ENCODE results near the gene TEX19. TPM values are rescaled to one million over a fixed set of nuclear protein-coding genes. Genes with fewer than 3 reads are reported as not detected.
"Not testable (repeated sequence)": the region's sequence is repeated elsewhere in the genome, so short reads cannot be mapped to it uniquely, and the experiment has no call there.

Gene TEX19
- total and polyA plus RNA-seq, 2 donors, result not detected

DNA sequence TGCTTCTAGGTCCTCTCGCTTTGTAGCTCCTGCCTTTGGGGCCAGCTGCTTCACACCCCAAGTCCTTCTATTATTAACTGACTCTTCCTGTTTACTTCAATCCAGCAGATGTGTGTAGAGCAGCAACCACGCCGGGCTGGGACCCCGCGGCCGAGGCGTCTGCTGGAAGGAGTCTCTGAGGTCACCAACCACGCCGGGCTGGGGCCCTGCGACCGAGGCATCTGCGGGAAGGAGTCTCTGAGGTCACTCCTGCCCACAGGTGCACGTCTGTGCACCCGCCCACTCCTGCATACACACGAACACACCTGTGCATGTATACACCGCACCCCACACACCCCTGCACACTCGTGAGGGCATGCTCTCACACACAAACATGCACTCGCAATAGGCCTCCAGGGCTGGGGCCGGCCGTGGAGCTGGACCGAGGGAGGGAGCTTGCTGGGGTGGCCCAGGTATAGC, 7.8 kb upstream of the TEX19 start:
- WGBS, result 56% methylated on average over 21 of the region's 21 CpGs
- no peak overlapping the region for H3K27ac ChIP-seq (ENCODE audit: low read depth)

DNA sequence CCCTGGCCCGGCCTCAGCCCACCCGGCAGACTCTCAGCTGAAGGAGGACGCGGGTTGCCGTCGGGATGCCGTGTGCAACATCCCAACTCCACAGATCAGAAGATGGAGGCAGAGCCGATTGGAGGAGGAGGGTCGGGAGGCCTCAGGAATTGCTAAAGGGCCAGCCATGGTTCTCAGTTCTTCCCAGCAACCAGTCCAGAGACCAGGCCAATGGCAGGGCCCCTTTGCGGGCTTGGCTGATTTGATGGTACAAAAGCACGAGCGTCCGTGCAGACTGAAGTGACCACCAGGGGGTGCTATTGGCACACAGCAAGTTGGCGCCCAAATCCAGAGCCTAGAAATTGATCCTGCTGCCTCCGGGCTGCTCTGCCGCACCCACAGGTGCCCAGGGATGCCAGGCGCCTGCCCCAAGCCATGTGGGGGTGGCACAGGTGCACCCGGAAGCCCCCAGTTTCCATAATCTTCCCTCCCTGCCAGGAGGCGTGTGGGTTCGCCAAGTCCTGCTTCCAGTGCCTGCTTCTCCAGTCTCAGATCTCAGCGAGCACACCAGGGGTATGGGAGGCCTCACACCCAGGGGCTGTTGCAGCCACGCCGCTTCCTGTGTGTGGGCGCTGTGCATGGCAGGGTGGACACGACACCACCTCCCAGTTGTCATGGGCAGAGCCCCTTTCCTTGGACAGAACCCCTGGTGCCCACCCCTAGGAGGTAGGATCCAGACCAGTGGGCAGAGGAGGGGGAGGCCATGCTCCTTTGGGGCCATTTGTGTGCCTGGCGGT, 7.1 kb upstream of the TEX19 start:
- WGBS, result 35% methylated on average over 26 of the region's 26 CpGs
- H3K4me1 ChIP-seq (ENCODE audit: insufficient read depth), result no peaks in the 10 kb centered on the region
- DNase-seq (ENCODE audit: extremely low spot score), result no peak
- H3K4me3 ChIP-seq (ENCODE audit: low read depth, low read length), result no peak overlapping the region
- H3K36me3 ChIP-seq (ENCODE audit: insufficient read depth), result no peaks in the 10 kb centered on the region
- H3K27ac ChIP-seq (ENCODE audit: low read depth), result no peak overlapping the region

More for the DNA sequence above, 7.8 kb upstream of the TEX19 start:
- DNase-seq (ENCODE audit: extremely low spot score), result no peak
- Histone ChIP-seq H3K36me3 (ENCODE audit: insufficient read depth) (no peaks in the 10 kb centered on the region), H3K4me1 (ENCODE audit: insufficient read depth) (no peaks in the 10 kb centered on the region), H3K4me3 (ENCODE audit: low read depth, low read length) (no peak overlapping the region)

DNA sequence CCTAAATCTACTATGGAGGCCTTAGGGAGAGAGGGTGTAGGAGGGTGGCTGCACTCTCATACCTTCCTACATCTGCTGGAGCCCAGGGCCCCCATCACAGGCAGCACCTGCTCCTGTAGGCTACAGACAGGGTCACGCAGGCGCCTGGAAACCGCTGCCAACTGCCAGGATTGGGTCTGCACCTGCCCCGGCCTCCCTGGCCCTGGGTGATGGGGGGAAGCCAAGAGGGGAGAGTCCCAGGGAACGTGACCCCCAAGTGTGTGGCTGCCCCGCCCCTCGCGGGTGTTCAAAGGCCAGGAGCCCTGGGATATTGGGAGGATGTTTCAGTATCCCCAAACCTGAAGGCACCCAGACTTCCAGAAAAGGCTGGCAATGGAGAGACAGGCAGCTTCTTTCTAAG, 5.6 kb upstream of the TEX19 start:
- Histone ChIP-seq H3K27ac (ENCODE audit: low read depth) (no peak overlapping the region), H3K4me1 (ENCODE audit: insufficient read depth) (no peaks in the 10 kb centered on the region), H3K4me3 (ENCODE audit: low read depth, low read length) (no peak overlapping the region), H3K36me3 (ENCODE audit: insufficient read depth) (no peaks in the 10 kb centered on the region)
- no peak for DNase-seq (ENCODE audit: extremely low spot score)
- WGBS, result 84% methylated on average over 8 of the region's 8 CpGs

DNA sequence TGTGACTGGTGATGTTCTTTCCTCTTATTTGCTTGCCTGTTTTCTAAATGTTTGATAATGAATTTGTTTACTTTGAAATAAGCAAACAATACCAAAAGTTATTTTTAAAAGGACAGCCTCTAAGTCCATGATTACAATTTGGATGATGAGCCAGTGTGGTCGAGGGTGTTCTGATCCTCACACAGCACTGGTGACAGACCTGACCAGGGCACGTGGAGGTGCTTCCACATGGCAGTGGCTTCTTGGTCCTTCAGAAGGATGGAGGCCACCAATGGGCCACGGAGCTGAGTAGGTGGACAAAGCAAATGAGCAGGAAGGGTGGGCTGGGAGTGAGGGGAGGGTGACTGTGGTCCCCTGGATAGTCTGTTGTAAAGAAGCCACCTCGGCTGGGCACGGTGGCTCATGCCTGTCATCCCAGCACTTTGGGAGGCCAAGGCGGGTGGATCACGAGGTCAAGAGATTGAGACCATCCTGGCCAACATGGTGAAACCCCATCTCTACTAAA, 4.2 kb upstream of the TEX19 start:
- Histone ChIP-seq H3K4me3 (ENCODE audit: low read depth, low read length) (no peak overlapping the region), H3K4me1 (ENCODE audit: insufficient read depth) (no peaks in the 10 kb centered on the region), H3K27ac (ENCODE audit: low read depth) (no peak overlapping the region), H3K36me3 (ENCODE audit: insufficient read depth) (no peaks in the 10 kb centered on the region)
- WGBS, result 86% methylated on average over 7 of the region's 7 CpGs
- DNase-seq (ENCODE audit: extremely low spot score), result no peak

DNA sequence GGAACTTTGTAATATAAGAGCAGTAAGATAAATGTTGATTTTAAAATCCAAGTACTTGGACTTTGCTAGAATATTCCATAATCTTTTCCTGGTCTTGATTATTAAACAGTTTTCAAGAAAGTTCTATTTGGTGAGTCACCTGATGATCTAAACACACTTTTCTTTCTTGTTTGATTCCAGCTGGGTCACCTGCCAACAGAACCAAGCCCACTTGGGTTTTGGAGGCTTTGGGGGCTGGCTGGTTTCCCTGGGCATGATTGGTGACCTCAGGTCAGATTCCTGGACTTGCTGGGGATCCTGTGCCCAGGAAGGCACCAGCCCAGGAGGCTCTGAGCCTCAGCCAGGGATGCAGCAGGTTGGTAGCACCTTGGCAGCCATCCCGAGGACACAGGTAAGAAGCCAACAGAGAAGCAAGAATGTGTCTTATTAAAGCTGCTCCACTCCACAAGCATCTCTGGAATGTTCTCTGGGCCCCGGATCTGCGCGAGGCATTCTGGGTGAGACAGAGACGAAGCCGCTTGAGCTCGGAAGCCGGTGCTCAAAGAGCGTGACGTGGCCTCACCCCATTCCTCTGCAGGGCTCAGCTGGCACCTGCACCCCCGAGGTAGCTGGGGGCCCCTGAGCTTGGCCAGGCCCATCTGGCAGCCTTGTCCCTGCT, 3.1 kb upstream of the TEX19 start:
- no peak overlapping the region for H3K4me3 ChIP-seq (ENCODE audit: low read depth, low read length)
- H3K36me3 ChIP-seq (ENCODE audit: insufficient read depth), result no peaks in the 10 kb centered on the region
- WGBS, result 28% methylated on average over 11 of the region's 11 CpGs
- H3K27ac ChIP-seq (ENCODE audit: low read depth), result no peak overlapping the region
- no peaks in the 10 kb centered on the region for H3K4me1 ChIP-seq (ENCODE audit: insufficient read depth)
- no peak for DNase-seq (ENCODE audit: extremely low spot score)

DNA sequence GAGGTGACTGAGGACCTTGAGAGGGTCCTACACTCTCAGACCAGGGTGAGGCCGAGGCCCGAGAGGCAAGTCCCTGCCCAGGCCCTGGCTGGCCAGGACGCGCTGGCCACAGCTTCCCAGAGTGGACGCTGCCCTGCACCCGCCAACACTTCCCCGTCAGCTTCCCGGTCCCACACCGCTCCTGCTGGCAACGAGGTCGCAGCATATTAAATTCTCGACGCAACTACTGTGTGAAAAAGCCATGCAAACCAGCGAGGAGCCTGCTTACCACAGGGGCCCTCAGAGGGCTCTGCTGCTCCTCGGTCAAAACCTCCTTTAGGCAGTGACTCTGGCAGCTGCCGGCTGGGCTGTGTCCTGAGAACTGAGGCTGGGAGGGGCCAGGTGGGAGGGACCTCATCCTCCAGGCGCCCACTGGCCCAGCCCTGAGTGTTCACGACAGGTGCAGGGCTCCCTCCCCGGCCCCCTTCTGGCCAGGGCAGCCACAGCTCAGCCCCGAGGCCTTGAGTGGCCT, 2.1 kb upstream of the TEX19 start:
- no peak overlapping the region for H3K4me3 ChIP-seq (ENCODE audit: low read depth, low read length)
- no peak overlapping the region for H3K27ac ChIP-seq (ENCODE audit: low read depth)
- no peak for DNase-seq (ENCODE audit: extremely low spot score)
- no peaks in the 10 kb centered on the region for H3K4me1 ChIP-seq (ENCODE audit: insufficient read depth)
- 46% methylated on average over 20 of the region's 20 CpGs for WGBS
- no peaks in the 10 kb centered on the region for H3K36me3 ChIP-seq (ENCODE audit: insufficient read depth)

DNA sequence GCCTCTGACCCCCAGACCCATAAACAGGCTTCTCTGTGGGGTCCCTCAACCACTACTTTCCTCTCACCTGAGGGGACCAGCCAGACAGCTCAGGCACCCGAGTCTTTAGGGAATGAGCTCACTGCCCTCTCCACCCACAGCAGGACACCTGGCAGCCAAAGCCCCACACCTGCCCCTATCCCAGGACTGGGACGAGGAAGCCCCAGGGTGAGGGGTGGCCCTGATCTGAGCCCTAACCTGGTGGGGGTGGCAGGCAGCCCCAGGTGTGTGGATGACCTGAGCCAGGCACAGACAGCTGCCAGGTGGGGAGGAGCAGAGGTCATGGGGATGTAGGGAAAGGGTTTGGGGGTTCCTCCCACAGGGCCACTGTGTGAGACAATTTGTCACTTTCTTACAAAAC, 1.7 kb upstream of the TEX19 start:
- Histone ChIP-seq H3K4me3 (ENCODE audit: low read depth, low read length) (no peak overlapping the region), H3K36me3 (ENCODE audit: insufficient read depth) (no peaks in the 10 kb centered on the region), H3K27ac (ENCODE audit: low read depth) (no peak overlapping the region), H3K4me1 (ENCODE audit: insufficient read depth) (no peaks in the 10 kb centered on the region)
- DNase-seq (ENCODE audit: extremely low spot score), result no peak
- 65% methylated on average over 2 of the region's 2 CpGs for WGBS

DNA sequence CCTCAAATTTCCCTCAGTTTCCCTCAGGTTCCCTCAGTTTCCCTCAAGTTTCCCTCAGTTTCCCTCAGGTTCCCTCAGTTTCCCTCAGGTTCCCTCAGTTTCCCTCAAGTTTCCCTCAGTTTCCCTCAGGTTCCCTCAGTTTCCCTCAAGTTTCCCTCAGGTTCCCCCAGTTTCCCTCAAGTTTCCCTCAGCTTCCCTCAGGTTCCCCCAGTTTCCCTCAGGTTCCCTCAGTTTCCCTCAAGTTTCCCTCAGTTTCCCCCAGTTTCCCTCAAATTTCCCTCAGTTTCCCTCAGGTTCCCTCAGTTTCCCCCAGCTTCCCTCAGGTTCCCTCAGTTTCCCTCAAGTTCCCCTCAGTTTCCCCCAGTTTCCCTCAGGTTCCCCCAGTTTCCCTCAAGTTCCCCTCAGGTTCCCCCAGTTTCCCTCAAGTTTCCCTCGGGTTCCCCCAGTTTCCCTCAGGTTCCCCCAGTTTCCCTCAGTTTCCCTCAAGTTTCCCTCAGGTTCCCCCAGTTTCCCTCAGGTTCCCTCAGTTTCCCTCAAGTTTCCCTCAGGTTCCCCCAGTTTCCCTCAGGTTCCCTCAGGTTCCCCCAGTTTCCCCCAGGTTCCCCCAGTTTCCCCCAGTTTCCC, 516 bp downstream of the TEX19 start:
- DNase-seq (ENCODE audit: extremely low spot score); H3K4me1 ChIP-seq (ENCODE audit: insufficient read depth); H3K27ac ChIP-seq (ENCODE audit: low read depth); H3K36me3 ChIP-seq (ENCODE audit: insufficient read depth); H3K4me3 ChIP-seq (ENCODE audit: low read depth, low read length): not testable (repeated sequence)
- WGBS, result 61% methylated on average over 1 of the region's 1 CpG

DNA sequence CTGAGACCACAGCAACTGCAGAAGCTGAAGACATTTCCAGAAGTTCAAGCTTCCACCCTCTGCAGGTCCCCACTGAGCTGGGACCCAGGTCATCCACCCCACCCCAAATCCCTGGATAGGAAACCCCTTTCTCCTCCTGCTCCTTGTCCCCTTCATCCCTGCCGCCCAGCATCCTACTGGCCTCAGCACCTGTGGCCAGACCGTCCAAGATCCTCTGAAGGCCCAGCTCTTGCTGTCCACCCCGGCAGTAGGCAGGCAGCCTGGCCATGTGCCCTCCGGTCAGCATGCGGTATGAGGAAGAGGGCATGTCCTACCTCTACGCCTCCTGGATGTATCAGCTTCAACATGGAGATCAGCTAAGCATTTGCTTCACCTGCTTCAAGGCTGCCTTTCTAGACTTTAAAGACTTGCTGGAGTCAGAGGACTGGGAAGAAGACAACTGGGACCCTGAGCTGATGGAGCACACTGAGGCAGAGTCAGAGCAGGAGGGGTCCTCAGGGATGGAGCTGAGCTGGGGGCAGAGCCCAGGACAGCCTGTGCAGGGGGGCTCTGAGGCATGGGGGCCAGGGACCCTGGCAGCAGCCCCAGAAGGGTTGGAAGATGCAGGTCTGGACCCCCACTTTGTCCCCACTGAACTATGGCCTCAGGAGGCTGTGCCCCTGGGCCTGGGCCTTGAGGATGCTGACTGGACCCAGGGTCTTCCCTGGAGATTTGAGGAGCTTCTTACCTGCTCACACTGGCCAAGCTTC, 3.0 kb downstream of the TEX19 start:
- no peaks in the 10 kb centered on the region for H3K4me1 ChIP-seq (ENCODE audit: insufficient read depth)
- DNase-seq (ENCODE audit: extremely low spot score), result no peak
- H3K36me3 ChIP-seq (ENCODE audit: insufficient read depth), result no peaks in the 10 kb centered on the region
- H3K27ac ChIP-seq (ENCODE audit: low read depth), result no peak overlapping the region
- 95% methylated on average over 6 of the region's 6 CpGs for WGBS
- H3K4me3 ChIP-seq (ENCODE audit: low read depth, low read length), result no peak overlapping the region

DNA sequence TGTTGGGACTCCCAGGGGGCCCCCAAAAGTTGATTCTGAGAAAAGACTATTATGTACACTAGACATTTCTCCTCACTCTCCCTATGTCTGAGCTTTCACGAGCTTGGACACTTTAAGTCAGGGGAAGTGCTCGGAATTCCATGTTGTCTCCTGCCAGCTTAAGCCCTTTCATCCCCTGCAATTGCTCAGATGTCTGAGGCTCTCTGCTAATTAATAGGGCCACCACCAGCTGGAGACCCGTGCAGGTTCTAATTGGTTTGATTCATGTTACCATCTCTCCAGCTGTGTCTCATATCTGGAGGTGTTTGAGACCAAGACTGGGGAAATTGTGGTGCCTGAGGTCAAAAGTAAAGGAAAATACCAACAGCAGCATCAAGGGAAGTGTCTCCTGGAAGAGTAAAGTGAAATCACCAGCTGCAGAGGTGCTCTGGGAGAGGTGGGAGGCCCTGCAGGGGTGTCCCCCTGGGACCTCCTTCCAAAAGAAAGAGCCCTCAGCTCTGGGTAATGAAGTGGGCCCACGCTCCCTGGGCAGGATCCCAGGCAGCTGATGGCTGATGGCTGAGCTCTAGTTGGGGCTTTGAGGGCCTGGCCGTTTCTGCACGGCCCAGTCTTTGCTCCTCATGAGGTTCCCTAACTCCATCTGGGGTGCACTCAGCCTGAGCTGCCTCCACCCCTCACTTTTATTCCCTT, 6.7 kb downstream of the TEX19 start:
- Histone ChIP-seq H3K4me3 (ENCODE audit: low read depth, low read length) (no peak overlapping the region), H3K4me1 (ENCODE audit: insufficient read depth) (no peaks in the 10 kb centered on the region), H3K36me3 (ENCODE audit: insufficient read depth) (no peaks in the 10 kb centered on the region), H3K27ac (ENCODE audit: low read depth) (no peak overlapping the region)
- no peak for DNase-seq (ENCODE audit: extremely low spot score)
- WGBS, result 61% methylated on average over 6 of the region's 6 CpGs

DNA sequence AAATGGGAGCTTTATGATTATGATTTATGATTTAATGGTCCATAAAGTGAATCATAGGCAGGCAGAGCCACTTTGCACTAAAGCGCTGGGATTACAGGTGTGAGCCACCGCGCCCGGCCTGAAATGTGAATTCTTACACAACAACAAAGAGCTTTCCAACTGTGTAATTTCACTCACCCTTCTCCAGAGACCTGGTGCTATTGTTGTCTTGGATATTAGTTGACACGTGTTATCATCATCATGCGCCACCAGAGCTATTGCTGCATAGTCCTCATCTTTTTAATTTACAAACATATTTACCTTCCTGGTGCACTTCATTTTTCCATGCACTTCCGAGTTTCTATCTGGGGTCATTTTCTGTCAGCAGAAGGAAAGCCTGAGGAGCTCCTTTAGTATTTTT, 7.7 kb downstream of the TEX19 start:
- WGBS, result 79% methylated on average over 7 of the region's 7 CpGs
- Histone ChIP-seq H3K4me3 (ENCODE audit: low read depth, low read length) (no peak overlapping the region), H3K4me1 (ENCODE audit: insufficient read depth) (peaks cover 3% of the 10 kb centered on the region), H3K36me3 (ENCODE audit: insufficient read depth) (no peaks in the 10 kb centered on the region), H3K27ac (ENCODE audit: low read depth) (no peak overlapping the region)
- no peak for DNase-seq (ENCODE audit: extremely low spot score)

DNA sequence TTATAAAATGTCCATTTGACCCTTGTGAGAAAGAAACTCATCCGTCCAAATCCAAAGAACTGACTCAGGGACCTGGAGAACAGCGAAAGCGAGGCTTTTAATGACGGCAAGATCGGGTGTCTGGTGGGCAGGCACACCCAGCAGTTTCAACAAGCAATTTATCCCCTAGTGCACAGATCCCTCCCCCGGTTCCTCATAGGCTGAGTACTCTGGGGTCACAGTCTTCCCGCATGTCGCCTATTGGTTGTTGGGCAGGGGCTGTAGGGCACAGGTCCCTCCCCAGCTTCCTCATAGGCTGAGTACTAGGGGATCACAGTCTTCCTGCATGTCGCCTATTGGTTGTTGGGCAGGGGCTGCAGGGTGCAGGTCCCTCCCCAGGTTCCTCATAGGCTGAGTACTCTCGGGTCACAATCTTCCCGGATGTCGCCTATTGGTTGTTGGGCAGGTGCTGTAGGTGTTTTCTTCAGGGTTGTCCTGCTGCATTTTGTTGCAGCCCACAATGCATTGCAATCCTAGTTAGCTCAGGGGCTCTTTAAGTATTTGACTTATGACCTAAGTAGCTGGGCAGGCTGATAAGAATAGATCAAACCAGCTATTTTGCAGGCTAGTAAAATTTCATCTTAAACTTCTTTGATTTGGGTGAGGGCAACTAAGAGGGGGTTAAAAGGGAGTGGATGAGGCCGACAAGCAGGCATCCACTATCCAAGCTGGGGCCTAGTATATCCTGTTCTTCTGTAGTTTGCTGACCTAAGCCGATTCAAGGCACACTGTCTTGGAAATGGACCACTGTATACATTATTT, 8.9 kb downstream of the TEX19 start:
- Histone ChIP-seq H3K4me3 (ENCODE audit: low read depth, low read length) (no peak overlapping the region), H3K36me3 (ENCODE audit: insufficient read depth) (no peaks in the 10 kb centered on the region), H3K27ac (ENCODE audit: low read depth) (no peak overlapping the region), H3K4me1 (ENCODE audit: insufficient read depth) (peaks cover 4% of the 10 kb centered on the region)
- DNase-seq (ENCODE audit: extremely low spot score), result no peak
- 73% methylated on average over 14 of the region's 14 CpGs for WGBS

Data from urinary bladder (tissue), 4 donors.